Measurements from ENCODE around the gene PPT2. TPM values are rescaled to one million over a fixed set of nuclear protein-coding genes. Genes with fewer than 3 reads are reported as not detected.

PPT2 gene
- total and polyA plus RNA-seq, 2 of the 13 experiments (the other 11 are each of a cell fraction or from before 2014, with no cell fraction given), result 39.2 to 61.8 TPM

GRCh38 chr6:32153564-32154513 lies at the start of gene PPT2 (continued):
- TF ChIP-seq, protein P1, sequence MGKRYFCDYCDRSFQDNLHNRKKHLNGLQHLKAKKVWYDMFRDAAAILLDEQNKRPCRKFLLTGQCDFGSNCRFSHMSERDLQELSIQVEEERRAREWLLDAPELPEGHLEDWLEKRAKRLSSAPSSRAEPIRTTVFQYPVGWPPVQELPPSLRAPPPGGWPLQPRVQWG (CRISPR knock-in tag; IDR thresholded peaks at IDR 0.05; ENCODE audit: borderline replicate concordance, low read depth), result no peak
- peak; percentile 48; the same call in 1 of the 2 replicates for TF ChIP-seq ARID5B (CRISPR knock-in tag; IDR thresholded peaks at IDR 0.05)
- no peak; the same call in 1 of the 2 replicates for TF ChIP-seq CHD4 (IDR thresholded peaks at IDR 0.05; ENCODE audit: borderline replicate concordance, low read length)
- TF ChIP-seq HDAC2 (CRISPR knock-in tag; IDR thresholded peaks at IDR 0.05), result peak; percentile 79
- TF ChIP-seq U2AF2 (IDR thresholded peaks at IDR 0.05; ENCODE audit: low read depth, low read length), result no peak
- TF ChIP-seq ZNF292 (CRISPR knock-in tag; IDR thresholded peaks at IDR 0.05; ENCODE audit: borderline replicate concordance, low read depth), result no peak
- TF ChIP-seq ZNF788 (CRISPR knock-in tag; IDR thresholded peaks at IDR 0.05; ENCODE audit: borderline replicate concordance), result peak; percentile 18; the same call in 1 of the 2 replicates
- no peak; the same call in 1 of the 2 replicates for TF ChIP-seq NCOA2 (CRISPR knock-in tag; IDR thresholded peaks at IDR 0.05)
- peak; percentile 90 for TF ChIP-seq ZNF441 (CRISPR knock-in tag; IDR thresholded peaks at IDR 0.05; ENCODE audit: borderline replicate concordance)
- no peak for TF ChIP-seq CBX2 (IDR thresholded peaks at IDR 0.05; ENCODE audit: low read depth, low read length)
- TF ChIP-seq CBX2 (CRISPR knock-in tag; IDR thresholded peaks at IDR 0.05; ENCODE audit: low read depth), result no peak
- TF ChIP-seq ZNF34 (CRISPR knock-in tag; IDR thresholded peaks at IDR 0.05; ENCODE audit: borderline replicate concordance), result peak; percentile 92
- peak; percentile 90 for TF ChIP-seq ZNF687 (CRISPR knock-in tag; IDR thresholded peaks at IDR 0.05)
- TF ChIP-seq EED (CRISPR knock-in tag; IDR thresholded peaks at IDR 0.05), result no peak; the same call in 1 of the 2 replicates
- TF ChIP-seq ZNF10 (CRISPR knock-in tag; IDR thresholded peaks at IDR 0.05; ENCODE audit: borderline replicate concordance, low read depth), result no peak
- TF ChIP-seq PHF20 (CRISPR knock-in tag; IDR thresholded peaks at IDR 0.05), result peak; percentile 85
- TF ChIP-seq HOMEZ (CRISPR knock-in tag; IDR thresholded peaks at IDR 0.05; ENCODE audit: low read depth), result no peak
- TF ChIP-seq ZNF143 (CRISPR knock-in tag; IDR thresholded peaks at IDR 0.05), result peak; percentile 44; the same call in 1 of the 2 replicates
- TF ChIP-seq ZFP90 (CRISPR knock-in tag; IDR thresholded peaks at IDR 0.05; ENCODE audit: borderline replicate concordance), result no peak
